T-helper 9 cell (primary cell): Measurements from ENCODE around the gene C2orf76.
A peak's percentile ranks its signal among the peaks of the same experiment; 100 is the strongest.
"Not testable (repeated sequence)": the region's sequence is repeated elsewhere in the genome, so short reads cannot be mapped to it uniquely, and the experiment has no call there.

ENCODE experiments used
- DNase-seq: peaks from one replicate; pipeline ENCODE4 v3.0.0-alpha.2; 2020
- total RNA-seq, 2 donors: gene quantifications; one replicate each; lab custom pipeline; 2026; lab: John Stamatoyannopoulos, UW

C2orf76 gene
- total RNA-seq = 1.7 to 4.1 reads per million in 2 donors

DNA sequence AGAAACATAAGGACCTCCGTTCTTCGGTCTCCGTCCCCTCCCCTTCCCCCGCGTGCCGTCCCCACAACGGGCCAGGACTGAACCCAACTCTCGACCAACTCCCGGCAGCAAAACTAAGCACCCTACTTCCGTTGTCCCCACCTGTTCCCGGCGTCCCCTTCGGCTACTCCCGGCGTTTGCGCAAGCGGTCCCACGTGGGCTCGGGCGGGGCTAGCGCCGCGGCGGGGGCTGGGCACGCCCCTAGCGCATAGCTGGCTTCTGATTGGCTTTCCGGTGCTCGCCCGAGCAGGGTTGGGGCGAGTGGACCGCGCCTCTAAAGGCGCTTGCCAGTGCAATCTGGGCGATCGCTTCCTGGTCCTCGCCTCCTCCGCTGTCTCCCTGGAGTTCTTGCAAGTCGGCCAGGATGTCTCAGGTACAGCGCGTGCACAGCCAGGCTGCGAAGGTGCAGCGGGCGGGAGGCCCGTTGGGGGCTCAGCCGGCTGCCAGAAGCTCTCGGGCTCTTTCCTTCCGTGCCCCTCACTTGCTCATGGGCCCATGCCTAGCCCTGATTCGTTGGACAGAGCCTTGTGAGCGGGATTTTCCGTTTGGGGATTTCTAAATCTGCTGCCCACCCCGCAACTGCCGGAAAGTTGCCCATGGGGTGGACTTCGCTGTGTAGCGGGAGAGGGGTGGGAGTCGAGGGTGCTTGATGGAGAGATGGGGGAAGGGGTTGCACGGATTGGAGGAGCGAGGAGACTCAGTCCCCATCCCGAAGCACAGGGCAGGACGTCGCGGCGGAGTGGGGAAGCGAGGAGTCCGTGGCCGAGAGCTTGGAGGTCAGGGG, at the start of gene C2orf76, which contains the start of gene DBI:
Gene C2orf76, minus strand, starts transcription at position 186 of the 823 bp plus-strand sequence. CDS start 26,875 bp downstream, outside the sequence.
Gene DBI, plus strand, starts transcription at position 329 of the 823 bp plus-strand sequence. Its CDS starts 75 bp downstream, at position 404.
- peak; percentile 80 for DNase-seq

DNA sequence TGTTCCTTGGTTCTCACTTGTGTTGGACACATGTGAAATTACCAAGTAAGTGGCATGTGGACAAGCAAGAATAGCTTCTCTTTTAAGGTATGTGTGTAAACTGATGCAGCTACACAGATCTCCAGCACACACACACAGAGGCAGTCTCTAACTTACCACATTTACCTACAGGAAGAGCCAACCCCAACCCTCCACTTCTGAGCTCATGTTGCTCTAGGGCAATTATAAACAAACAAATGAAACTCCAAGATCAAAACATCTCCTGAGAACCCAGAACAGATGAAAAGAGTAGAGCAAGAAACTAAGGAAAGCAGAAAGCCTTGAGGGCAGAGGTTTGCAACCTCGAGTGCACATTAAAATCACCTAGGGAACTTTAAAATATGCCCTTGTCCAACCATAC, 49.0 kb upstream of the C2orf76 start:
- no peak for DNase-seq

DNA sequence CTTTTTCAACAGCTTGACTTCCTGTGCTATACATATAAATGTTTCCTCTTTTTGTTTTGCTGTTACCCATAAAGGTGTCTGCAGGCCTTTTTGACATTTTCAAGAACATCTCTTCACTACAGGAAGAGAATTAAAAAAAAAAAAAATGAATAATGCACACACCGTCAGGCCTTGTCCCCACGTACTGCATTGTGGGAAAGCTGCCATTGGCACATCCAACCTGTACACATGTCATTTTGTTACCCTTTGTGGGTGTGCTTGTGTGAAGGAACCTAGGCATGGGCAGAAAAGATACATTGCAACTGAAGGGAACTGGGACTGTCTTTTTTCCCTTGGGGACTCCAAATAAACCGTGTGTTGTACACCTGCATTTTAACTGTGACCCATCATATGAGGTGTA, 48.3 kb upstream of the C2orf76 start:
- no peak for DNase-seq

DNA sequence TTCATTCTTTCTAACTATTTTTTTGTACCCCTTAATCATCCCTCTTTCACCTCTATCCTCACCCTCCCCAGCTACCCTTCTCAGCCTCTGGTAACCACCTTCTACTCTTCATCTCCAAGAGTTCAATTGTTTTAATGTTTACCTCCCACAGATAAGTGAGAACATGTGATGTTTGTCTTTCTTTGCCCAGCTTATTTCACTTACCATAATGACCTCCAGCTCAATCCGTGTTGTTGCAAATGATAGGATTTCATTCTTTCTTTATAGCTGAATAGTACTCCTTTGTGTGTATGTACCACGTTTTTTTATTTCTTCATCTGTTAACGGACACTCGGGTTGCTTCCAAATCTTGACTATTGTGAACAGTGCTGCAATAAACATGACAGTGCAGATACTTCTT, 42.9 kb upstream of the C2orf76 start:
- DNase-seq = no peak

DNA sequence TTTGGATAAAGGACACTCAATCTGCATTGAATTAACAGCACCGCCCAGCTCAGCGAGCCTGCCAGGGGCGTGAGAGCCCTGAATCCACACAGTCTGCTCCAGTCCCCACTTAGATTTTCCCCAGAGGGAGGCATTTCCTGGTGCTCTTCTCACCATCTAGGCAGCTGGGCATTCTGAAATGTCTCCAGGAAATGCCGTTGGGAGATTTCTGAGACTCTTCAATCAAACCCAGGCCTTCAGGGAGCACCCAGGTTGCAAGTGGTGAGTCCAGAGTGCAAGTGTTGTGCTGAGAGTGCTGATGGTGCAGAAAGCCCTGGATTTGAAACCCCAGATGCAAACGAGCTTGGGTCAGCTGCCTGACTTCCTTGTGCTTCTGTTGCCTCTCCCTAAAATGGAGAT, 41.6 kb upstream of the C2orf76 start:
- DNase-seq = no peak

DNA sequence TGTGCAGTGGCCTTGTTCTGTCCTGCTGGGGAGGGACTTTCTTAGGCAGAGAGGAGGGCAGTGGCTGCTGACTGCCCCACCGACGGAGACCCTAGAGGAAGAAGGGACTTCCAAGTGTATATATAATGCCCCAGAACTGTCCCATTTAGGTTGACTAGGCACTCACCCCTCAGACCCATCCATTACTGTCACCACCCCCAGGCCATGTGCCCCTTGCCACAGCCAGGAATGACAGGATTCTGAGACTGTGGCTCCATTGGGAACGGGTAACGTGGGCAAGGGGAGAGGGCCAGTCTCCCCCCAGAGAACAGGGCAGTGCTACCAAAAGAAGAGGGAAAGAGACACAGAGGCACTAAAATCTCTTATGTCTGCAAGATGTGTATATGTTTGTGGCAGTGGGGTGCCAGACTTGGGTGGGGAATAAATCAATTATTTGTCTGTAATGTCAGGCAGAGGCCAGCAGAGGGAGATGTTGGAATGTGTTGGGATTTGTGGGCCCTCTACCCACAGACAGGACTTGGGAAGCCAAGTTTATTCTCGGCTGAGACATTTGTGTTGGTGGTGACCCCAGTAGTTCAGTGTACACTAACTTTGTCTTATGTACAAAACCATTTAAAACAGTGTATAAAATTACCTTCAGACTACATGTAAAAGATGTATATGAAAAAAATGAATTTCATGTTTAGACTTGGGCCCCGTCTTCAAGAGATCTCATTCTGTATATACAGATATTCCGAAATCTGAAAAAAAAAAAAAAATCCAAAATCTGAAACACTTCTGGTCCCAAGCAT, 41.0 kb upstream of the C2orf76 start:
- no peak for DNase-seq

DNA sequence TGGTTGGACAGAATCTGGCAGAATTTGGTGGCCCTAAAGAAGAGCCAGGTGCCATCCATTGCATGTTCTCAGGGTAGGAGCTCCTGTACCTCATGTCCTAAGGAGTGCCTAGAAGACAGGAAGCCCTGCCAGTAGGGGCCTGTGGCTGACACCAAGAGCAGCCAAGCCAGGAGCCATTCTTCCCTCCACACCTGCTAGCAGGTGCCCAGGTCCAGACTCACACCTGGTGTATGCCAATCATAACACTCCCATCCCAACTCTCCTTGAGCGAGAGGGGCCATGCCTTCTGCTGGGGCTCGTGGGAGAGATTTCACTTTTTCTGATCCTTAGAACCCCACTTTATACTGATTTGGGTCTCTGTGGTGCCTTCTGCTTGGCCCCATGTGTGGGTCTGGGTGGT, 38.5 kb upstream of the C2orf76 start:
- DNase-seq = no peak

DNA sequence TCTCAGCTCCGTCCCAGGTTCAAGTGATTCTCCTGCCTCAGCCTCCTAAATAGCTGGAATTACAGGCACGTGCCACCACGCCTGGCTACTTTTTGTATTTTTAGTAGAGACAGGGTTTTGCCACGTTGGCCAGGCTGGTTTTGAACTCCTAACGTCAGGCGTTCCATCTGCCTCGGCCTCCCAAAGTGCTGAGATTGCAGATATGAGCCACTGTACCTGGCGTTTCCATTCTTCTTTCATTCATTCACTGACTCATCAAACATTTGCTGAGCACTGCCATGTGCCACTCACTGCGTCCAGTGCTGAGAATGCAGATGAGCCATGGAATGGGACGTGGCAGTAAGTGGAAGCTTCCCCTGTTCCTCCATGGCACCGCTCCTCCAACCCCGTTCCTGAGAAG, 37.0 kb upstream of the C2orf76 start:
- DNase-seq = not testable (repeated sequence)

DNA sequence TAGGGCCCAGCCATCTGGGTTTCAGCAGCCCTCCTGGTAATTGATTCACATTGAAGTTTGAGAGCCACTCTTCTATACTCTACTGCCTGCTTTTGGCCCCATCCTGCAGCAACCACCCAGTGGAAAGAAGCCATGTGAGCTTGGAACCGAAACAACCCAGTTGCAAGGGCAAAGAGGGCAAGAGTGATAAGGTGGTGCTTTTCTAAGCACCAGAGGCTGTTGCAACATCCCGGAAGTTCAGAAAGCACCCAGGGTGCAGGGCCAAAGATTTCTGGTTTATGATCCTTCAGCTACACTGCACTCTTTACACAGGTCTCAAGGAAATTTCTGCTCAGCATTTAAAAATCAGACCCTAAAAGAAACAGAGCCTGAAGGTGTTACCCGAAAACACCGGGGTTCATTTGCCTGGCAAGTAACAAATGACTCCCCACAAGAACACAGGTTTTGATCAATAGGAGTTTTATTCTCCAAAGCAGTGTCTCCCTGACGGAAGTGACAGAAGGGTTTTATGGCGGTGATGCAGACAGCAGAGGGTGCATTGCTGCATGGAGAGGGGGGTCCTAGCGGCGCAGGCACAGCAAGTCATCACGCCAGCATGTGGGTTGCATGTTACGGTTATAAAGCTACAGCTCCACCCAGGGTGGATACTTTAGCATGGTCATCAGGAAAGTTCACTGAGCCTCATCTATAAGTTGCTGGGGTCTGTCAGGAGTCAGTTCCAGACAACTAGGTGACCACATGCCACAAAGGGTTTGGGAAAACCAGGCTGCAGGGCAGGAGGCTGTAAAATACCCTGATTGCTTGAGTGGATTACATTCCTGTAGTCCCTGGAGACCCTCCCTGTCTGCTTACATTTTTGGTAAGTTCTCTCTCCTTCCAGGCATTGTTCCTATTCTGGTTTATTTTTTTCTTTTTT, 36.3 kb upstream of the C2orf76 start:
- DNase-seq = no peak

DNA sequence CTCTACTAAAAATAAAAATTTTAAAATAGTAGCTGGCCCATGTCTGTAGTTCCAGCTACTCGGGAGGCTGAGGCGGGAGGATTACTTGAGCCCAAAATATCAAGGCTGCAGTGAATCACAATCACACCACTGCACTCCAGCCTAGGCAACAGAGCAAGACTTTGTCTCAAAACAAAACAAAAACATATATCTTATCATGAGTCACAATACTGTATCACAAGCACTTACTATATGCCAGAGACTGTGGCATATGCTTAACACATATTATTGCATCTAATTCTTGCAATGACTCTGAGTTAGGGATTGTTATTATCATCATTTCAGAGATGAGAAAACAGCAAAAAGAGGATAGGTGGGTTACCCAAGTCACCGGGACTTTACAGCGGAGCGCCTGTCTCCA, 35.5 kb upstream of the C2orf76 start:
- DNase-seq = no peak

DNA sequence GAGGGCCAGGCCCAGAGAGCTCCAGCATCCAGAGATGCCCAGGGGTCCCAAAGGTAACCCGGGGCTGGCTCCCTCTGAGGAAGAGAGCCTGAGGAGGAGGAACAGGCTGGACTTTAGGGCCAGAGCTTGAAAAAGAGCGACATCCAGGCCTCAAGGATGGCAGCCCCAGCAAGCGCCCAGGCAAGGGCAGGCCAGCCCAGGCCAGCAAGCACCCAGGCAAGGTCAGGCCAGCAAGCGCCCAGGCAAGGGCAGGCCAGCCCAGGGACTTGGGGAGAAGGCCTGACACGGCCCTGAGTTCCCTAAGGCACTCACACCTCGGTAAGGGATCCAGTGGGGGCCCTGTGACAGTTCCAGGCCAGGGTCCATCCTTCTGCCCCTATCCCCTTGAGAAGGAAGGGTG, 30.6 kb upstream of the C2orf76 start:
- DNase-seq = no peak

DNA sequence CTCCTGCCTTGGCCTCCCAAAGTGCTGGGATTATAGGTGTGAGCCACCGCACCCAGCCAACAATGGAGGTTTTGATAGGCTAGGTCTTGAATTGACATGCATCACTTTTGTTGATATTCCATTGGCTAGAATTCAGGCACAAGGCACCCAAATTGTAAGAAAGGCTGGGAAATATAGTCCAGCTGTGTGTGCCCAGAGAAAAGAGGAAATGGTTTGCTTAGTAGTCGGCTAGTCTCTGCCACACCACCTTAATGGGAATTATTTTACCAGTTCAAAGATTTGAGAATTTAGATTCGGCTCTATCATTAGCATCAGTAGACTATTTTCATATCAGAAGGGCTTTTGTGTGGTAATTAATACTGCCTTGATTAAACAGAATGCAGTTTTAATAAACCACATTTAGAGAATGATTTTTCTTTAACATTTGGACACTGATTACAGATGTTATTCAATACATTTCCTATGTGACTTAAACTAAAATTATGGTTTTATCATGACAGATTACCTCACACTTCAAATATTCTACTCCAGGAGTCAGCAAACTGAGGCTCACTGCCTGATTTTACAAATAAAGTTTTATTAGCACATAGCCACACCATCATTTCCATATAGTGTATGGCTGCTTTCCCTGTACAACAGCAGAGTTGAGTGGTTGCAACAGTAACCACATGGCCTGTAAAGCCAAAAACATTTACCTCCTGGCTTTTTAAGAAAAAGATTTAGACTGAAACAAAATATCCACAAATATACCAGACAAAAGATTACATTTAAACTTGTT, 27.5 kb upstream of the C2orf76 start:
- DNase-seq = no peak

DNA sequence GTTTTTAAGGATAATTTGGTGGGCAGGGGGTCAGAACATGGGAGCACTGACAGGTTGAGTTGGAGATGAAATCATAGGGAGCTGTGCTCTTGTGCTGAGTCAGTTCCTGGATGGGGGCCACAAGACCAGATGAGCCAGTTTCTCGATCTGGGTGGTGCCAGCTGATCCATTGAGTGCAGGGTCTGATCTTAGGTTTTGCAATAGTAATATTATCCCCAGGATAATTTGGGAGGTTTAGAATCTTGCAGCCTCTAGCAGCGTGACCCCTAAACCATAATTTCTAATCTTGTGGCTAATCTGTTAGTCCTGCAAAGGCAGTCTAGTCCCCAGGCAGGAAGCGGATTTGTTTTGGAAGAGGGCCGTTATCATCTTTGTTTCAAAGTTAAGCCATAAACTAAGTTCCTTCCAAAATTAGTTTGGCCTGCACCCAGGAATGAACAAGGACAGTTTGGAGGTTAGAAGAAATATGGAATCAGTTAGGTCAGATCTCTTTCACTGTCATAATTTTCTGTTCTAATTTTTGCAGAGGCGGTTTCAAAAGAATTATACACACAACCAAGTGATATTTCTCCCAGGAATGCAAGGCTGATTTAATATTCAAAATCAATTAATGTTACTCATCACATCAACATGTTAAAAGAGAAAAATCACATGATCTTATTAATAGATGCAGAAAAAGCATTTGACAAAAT, 23.1 kb upstream of the C2orf76 start:
- no peak for DNase-seq

DNA sequence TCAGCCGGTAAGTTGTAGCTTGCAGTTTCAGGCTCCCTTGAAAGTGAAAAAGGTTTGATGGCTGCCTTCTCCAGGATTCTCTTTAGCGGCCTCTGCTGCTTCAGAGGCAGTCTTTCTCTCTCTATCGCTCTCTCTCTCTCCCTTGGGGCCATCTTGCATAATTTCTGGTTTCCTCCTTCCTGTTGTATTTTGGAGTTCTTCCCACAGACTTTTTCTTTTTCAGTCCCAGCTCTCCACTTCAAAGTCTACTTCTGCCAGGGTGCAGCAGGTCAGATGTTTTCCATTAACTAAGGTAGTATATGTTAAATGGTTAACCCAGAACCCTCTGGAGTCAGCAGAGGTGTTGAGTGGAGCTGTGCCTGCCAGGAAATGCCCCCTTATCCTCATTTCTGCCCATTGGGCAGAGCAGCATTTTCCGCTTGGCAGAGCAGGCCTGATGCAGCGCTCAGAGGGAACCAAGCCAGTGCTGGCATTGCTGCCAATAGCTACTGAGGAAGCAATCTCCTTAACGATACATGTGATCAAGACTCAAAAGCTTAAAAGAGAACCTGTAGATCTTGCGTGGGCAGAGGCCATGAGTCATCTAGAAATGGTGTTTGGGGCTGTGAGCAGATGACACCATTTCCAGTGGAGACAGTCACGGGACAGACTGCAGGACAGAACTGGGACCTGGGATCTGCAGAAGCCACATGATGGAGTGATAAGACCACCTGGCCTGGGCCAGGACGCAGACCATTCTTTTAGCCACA, 20.9 kb upstream of the C2orf76 start:
- no peak for DNase-seq

DNA sequence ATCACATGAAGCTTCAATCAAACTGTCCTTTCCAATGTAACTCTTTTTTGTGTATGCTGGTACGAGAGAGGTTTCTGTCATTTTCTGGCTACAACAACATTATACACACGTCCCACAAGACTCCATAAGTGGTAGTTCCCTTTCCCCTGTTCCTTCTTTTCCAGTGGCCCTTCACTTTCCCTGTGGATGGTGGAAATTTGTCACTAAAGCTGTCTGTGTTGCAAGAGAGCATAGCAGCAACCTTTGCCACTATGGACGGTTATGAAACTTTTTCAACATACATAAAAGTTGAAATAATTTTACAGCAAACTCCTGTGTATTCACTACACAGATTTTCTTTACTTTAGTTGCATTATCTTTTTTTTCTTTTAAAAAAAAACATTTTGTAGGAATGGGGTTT, 18.8 kb upstream of the C2orf76 start:
- DNase-seq = no peak

DNA sequence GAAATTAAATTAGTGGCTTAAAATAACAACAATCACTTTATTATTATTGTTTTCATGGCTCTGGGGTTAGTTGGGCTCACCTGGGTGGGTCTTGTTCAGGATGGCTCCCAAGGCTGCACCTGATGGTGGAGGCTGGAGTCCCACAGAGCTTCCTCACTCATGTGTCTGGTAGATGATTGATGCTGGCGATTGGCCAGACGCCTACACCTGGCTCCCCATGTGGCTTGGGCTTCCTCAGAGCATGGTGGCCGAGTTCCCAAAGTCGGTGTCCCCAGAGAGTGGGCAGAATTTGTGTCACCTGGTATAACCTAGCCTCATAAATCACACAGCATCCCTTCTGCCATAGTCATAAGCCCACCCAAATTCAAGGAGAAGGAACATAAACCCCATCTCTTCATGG, 18.3 kb upstream of the C2orf76 start:
- DNase-seq = no peak

DNA sequence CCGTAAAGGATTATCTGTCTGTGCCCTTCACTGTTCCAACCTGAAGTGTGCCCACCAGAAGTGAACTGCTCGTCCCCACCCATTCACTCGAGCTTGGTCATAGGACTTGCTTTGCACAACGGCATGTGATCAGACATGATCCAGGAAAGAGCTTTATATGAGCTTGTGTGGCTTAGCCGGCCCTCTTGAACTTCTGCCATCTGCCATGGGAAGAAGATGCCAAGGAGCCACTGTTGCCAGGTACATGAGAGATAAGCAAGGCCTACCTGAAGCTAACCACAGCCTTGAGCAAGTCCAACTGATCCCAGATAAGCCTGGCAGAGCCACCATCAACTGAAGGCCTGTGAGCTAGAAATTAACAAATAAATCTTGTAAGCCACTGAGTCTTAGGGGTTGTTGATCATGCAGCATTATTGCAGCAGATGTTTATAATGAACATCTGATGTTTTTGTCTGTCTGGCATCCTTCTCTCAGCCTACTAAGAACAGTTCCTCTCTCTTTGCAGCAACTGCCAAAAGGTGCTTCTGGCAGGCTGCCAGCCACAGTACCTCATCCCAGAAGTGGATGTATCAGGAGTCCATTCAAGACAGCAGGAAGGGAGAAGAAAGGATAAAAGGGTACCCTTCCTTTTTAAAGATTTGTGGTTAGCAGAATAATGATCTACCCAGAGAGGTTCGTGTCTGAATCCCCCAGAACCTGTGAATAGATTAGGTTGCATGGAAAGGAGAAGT, 16.9 kb upstream of the C2orf76 start:
- no peak for DNase-seq

DNA sequence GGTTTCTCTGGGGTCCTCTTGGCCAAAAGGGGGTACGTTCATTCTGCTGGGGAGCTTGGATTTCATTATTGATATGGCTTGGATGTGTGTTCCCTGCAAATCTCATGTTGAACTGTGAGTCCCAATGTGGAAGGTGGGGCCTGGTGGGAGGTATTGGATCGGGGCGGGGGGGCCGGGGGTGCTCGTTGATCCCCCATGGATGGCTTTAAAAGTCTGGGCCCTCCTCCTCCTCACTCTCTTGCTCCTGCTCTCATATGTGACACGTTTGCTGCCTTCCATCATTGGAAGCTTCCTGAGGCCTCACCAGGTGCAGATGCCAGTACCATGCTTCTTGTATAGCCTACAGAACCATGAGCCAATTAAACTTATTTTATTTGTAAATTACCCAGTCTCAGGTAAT, 11.9 kb upstream of the C2orf76 start:
- no peak for DNase-seq

DNA sequence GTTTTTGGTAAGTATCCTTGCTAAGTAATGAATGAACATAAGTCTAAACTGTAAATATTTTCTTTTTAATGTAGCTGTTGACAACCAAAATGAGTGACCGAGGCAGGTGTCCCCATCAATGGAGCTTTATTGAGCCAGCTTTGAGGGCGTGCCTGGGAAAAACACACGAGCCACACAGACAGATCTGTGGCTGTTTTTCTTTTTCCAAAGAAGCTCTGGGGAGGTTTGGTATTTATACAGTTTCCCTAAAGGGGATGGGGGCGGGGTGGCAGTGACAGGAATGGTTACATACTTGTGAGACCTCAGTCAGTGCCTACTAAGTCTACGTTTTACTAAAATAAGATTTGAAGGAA, 11.3 kb upstream of the C2orf76 start:
- DNase-seq = no peak
